HEK293 (cell line): ENCODE results near the gene AMY1B.
"Not testable (repeated sequence)": the region's sequence is repeated elsewhere in the genome, so short reads cannot be mapped to it uniquely, and the experiment has no call there.

Experiments used
- CTCF ChIA-PET: fragments of 350-600 bp; formaldehyde crosslinking; extraction: SDS; loops from one replicate; lab custom pipeline; 2021; ENCODE audit warnings: antibody characterized with exemption; lab: Yijun Ruan, JAX
- POLR2A ChIA-PET: fragments of 300-600 bp; formaldehyde crosslinking; extraction: SDS; loops from one replicate; lab custom pipeline; 2020; ENCODE audit warnings: antibody characterized with exemption, inconsistent platforms; lab: Yijun Ruan, JAX
- H3K27ac ChIP-seq: fragments of 200-500 bp; sonication (Bioruptor generic); 2 replicates; pipeline ENCODE4 v1.5.1; 2014; ENCODE audit warnings: low read depth, low read length, control low read depth, inconsistent platforms; ENCODE audit errors: extremely low read depth
- H3K36me3 ChIP-seq, 2 experiments: fragments of 200-500 bp in 1 of 2; sonication (Bioruptor generic) in 1 of 2; 1 replicate in 1 of 2; 2 replicates in 1 of 2; pipeline ENCODE4 v1.5.1; 2014 to 2017; ENCODE audit warnings: inconsistent platforms in 2 of 2, low read length in 2 of 2; ENCODE audit not compliant: control insufficient read depth in 2 of 2, insufficient read depth in 1 of 2
- H3K4me1 ChIP-seq: fragments of 200-500 bp; sonication (Bioruptor generic); 2 replicates; pipeline ENCODE4 v1.5.1; 2014; ENCODE audit warnings: mild to moderate bottlenecking, low read length, inconsistent platforms; ENCODE audit not compliant: control insufficient read depth, insufficient read depth
- H3K4me3 ChIP-seq: 2 replicates; pipeline ENCODE4 v1.5.1; 2011; ENCODE audit warnings: low read depth, mild to moderate bottlenecking, control low read depth, low read length, moderate library complexity
- H3K9me3 ChIP-seq: fragments of 200-500 bp; sonication (Bioruptor generic); 2 replicates; pipeline ENCODE4 v1.5.1; 2014; ENCODE audit warnings: low read depth, low read length, inconsistent platforms; ENCODE audit not compliant: control insufficient read depth, insufficient read depth

Gene AMY1B

DNA sequence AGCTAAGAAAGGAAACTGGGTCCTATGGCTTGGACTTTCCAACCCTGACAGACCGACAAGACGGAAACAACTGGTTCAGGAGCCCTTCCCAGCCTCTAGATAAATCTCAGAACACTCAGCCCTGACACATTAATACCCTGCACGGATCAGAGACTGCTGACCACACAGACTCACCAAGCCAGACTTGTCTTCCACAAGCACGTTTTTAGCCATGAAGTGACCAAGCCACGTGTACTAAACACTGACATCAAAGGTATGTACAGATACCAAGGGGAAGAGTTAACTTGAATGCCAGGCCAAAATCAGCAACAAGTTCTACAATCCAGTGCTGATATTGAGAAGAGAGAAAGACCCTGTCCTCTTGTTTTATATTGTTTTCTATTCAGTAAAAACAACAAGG is at the start of gene AMY1B:
Gene AMY1B, minus strand, starts transcription at position 101 of the 400 bp plus-strand sequence. CDS start 571 bp downstream, outside the sequence.
- H3K4me1 ChIP-seq, H3K9me3 ChIP-seq, POLR2A ChIA-PET, H3K36me3 ChIP-seq, CTCF ChIA-PET, H3K27ac ChIP-seq, H3K4me3 ChIP-seq: not testable (repeated sequence)

DNA sequence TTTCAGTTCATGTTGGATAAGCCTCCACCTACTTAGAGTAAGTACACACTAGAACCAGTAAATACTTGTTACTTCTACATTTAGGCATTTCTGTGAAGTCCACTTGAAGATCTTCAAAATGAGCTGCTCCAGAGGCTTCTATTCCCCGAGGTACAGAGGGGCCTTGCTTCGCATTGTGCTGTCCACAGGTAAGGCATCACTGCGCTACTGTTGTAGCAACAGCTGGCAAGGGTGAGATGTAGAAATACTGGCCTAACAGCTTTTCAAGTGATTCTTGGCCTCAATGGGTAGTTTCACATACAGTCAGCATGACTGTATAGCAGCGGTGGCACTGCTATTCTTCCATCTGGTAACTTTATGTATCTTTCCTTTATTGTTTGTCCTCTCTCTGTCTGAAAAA is 49.0 kb upstream of the AMY1B start:
- POLR2A ChIA-PET, H3K4me3 ChIP-seq, H3K9me3 ChIP-seq, CTCF ChIA-PET, H3K27ac ChIP-seq, H3K36me3 ChIP-seq, H3K4me1 ChIP-seq: not testable (repeated sequence)

DNA sequence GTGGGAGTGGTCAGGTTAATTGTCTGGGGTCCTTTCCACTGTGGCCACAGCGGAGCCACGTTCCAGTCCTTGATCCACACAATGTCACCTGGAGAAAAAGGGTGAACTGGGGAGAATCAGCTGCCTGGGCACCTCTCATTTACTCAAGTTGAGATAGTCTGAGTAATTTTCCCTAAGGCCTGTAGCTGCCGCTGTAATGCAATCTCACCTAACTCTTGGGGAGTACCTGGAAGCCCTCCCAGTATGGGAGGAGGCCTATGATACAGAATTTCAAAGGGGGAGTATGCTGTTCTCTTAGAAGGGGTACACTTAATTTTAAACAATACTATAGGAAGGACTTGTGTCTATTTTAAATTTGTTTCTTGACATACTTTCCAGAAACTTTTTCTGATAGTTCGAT is 48.4 kb upstream of the AMY1B start:
- not testable (repeated sequence) for H3K27ac ChIP-seq

GRCh38 chr1:103738031-103738430 is 42.0 kb upstream of the AMY1B start:
- H3K4me3 ChIP-seq, H3K36me3 ChIP-seq, POLR2A ChIA-PET, H3K27ac ChIP-seq, CTCF ChIA-PET, H3K4me1 ChIP-seq, H3K9me3 ChIP-seq: not testable (repeated sequence)

More for the DNA sequence above, 48.4 kb upstream of the AMY1B start:
- CTCF ChIA-PET, H3K4me1 ChIP-seq, H3K9me3 ChIP-seq, H3K36me3 ChIP-seq, POLR2A ChIA-PET, H3K4me3 ChIP-seq: not testable (repeated sequence)

DNA sequence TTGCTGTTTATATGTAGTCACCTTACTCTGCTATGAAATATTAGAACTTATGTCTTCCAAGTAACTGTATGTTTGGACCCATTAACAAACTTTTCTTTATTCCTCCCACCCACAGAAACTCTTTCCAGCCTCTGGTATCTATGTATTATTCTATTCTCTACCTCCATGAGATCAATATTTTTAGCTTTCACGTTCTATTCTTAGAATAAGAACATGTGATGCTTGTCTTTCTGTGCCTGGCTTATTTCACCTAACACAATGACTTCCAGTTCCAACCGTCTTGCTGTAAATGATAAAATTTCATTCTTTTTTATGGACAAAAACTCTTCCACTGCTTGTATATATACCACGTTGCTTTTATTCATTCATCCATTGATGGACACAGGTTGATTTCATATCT is 39.3 kb upstream of the AMY1B start:
- CTCF ChIA-PET, H3K9me3 ChIP-seq, H3K36me3 ChIP-seq, H3K4me1 ChIP-seq, POLR2A ChIA-PET, H3K27ac ChIP-seq, H3K4me3 ChIP-seq: not testable (repeated sequence)

DNA sequence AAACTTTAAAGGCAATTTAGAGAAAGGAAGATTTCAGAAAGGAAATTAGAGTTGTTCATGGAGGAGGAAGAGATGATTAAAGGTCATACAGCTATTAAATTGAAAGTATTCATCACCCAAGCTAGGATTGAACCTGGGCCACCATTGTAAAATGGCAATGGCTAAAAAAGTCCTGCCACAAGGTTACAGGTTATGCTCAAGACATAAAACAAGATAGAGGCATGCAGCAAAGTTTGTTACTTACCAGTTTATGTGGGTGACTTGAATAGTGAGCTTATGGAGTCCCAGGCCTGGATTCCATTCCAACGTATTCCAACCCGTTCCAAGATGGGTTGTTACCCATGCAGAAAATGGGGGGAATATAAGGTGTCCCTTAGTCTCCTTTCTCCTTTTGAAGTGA is 25.5 kb upstream of the AMY1B start:
- POLR2A ChIA-PET, H3K9me3 ChIP-seq, H3K27ac ChIP-seq, H3K4me3 ChIP-seq, H3K36me3 ChIP-seq, H3K4me1 ChIP-seq, CTCF ChIA-PET: not testable (repeated sequence)

- POLR2A ChIA-PET, H3K4me1 ChIP-seq, H3K4me3 ChIP-seq, CTCF ChIA-PET, H3K9me3 ChIP-seq, H3K27ac ChIP-seq, H3K36me3 ChIP-seq: not testable (repeated sequence)
Observed at GRCh38 chr1:103717404-103717803, 21.4 kb upstream of the AMY1B start.

DNA sequence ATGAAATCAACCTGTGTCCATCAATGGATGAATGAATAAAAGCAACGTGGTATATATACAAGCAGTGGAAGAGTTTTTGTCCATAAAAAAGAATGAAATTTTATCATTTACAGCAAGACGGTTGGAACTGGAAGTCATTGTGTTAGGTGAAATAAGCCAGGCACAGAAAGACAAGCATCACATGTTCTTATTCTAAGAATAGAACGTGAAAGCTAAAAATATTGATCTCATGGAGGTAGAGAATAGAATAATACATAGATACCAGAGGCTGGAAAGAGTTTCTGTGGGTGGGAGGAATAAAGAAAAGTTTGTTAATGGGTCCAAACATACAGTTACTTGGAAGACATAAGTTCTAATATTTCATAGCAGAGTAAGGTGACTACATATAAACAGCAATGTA is 14.4 kb upstream of the AMY1B start:
- H3K4me3 ChIP-seq, POLR2A ChIA-PET, H3K4me1 ChIP-seq, H3K27ac ChIP-seq, H3K9me3 ChIP-seq, CTCF ChIA-PET, H3K36me3 ChIP-seq: not testable (repeated sequence)

GRCh38 chr1:103707670-103708069 is 11.7 kb upstream of the AMY1B start:
- not testable (repeated sequence) for H3K27ac ChIP-seq

GRCh38 chr1:103701256-103701655 is 5.2 kb upstream of the AMY1B start:
- POLR2A ChIA-PET, H3K9me3 ChIP-seq, H3K4me1 ChIP-seq, H3K27ac ChIP-seq, CTCF ChIA-PET, H3K4me3 ChIP-seq, H3K36me3 ChIP-seq: not testable (repeated sequence)

More at GRCh38 chr1:103707670-103708069, 11.7 kb upstream of the AMY1B start:
- POLR2A ChIA-PET, H3K9me3 ChIP-seq, H3K4me3 ChIP-seq, CTCF ChIA-PET, H3K36me3 ChIP-seq, H3K4me1 ChIP-seq: not testable (repeated sequence)

GRCh38 chr1:103700669-103701068 is 4.7 kb upstream of the AMY1B start:
- H3K36me3 ChIP-seq, H3K9me3 ChIP-seq, H3K4me3 ChIP-seq, CTCF ChIA-PET, H3K4me1 ChIP-seq, H3K27ac ChIP-seq, POLR2A ChIA-PET: not testable (repeated sequence)

- H3K4me1 ChIP-seq, H3K36me3 ChIP-seq, H3K4me3 ChIP-seq, POLR2A ChIA-PET, H3K27ac ChIP-seq, H3K9me3 ChIP-seq, CTCF ChIA-PET: not testable (repeated sequence)
Observed at GRCh38 chr1:103697430-103697829, 1.4 kb upstream of the AMY1B start.
